Right lobe of liver (tissue), 6 donors: ENCODE measurements around the gene TNFRSF14. TPM values are rescaled to one million over a fixed set of nuclear protein-coding genes. Genes with fewer than 3 reads are reported as not detected.

Source experiments
- ATAC-seq, 4 donors: fragments of 200-7000 bp; cut with Tn5 transposase; one replicate each; pipeline ENCODE4 v1.9.1; 2020; ENCODE audit warnings: mild to moderate bottlenecking in 4 of 4, moderate library complexity in 4 of 4
- DNase-seq, 3 donors: peaks; one replicate each; pipeline ENCODE4 v3.0.0-alpha.2; 2020
- H3K27ac ChIP-seq, 3 donors: fragments of 200-600 bp; one replicate each; pipeline ENCODE4 v1.8.0; 2022
- H3K27me3 ChIP-seq, 2 donors: fragments of 200-600 bp; one replicate each; pipeline ENCODE4 v1.8.0; 2022
- H3K36me3 ChIP-seq, 4 donors: fragments of 200-600 bp; sonication (generic) in 1 of 4; one replicate each; pipeline versions ENCODE4 v1.5.1 to v1.8.0; 2017 to 2022; ENCODE audit warnings: control low read depth in 1 of 4
- H3K4me1 ChIP-seq, 4 donors: fragments of 200-600 bp; sonication (generic) in 1 of 4; one replicate each; pipeline versions ENCODE4 v1.5.1 to v1.8.0; 2017 to 2022; ENCODE audit warnings: control low read depth in 1 of 4
- H3K4me3 ChIP-seq, 3 donors: fragments of 200-600 bp; one replicate each; pipeline ENCODE4 v1.8.0; 2022
- H3K9me3 ChIP-seq, 4 donors: fragments of 200-600 bp; sonication (generic) in 1 of 4; one replicate each; pipeline versions ENCODE4 v1.5.1 to v1.8.0; 2017 to 2022; ENCODE audit warnings: control low read depth in 1 of 4
- CTCF ChIP-seq, 4 donors: fragments of 200-600 bp in 3 of 4; fragments of 450-650 bp in 1 of 4; IDR thresholded peaks; one replicate each; pipeline versions ENCODE4 v1.5.1 to v1.8.0; 2016 to 2022; ENCODE audit warnings: antibody characterized with exemption in 4 of 4, mild to moderate bottlenecking in 2 of 4
- POLR2A ChIP-seq: fragments of 450-650 bp; IDR thresholded peaks from one replicate; pipeline ENCODE4 v1.6.1; 2017; ENCODE audit warnings: antibody characterized with exemption, mild to moderate bottlenecking
- WGBS: methylation state at CpG from one replicate; pipeline ENCODE4 v1.1.6; 2018; ENCODE audit warnings: low coverage, low lambda C conversion rate; ENCODE audit not compliant: insufficient coverage; ENCODE audit errors: missing lambda C conversion rate; 5-methylcytosine and 5-hydroxymethylcytosine counted together
- intact Hi-C, 2 donors: fragments of 100-400 bp; cut with DNase I; formaldehyde crosslinking; loops; one replicate each; pipeline versions ENCODE4 v1.11.2 to v1.14.1; 2022
- total RNA-seq, 6 experiments: library from RNA; depleted of rRNA in 2 of 6; stranded (reverse); fragments of >200 nt in 2 of 6; fragmentation: NEBNext Ultra II Directional in 3 of 6; extraction: Animal tissue kit (Norgen Biotek cat#: 25700) in 3 of 6; gene quantifications; one replicate each; pipeline versions ENCODE4 v1.1.0 to v1.2.4, GENCODE V29; 2016 to 2023
- donor health status: DM: no; HTN: yes; CAD: no.
- donor health status: DM: no; HTN: no; CAD: no.
- donor health status: DM: no; HTN: no; CAD: no.
- donor health status: DM: no; HTN: yes; CAD: no.
- donor health status: DM: no; HTN: yes; CAD: no.

TNFRSF14 gene
- total RNA-seq, 6 experiments from 2014 or later, result 31.0 to 54.8 (median 41.1) TPM

- no peak for TF ChIP-seq CTCF (IDR thresholded peaks at IDR 0.05)
- TF ChIP-seq POLR2A, result no peak
- DNase-seq (peak in 2 of 3 donors; percentile 17 to 40), ATAC-seq (no peak)
- WGBS, result 73% methylated on average over 9 of the region's 34 CpGs
- H3K27me3 ChIP-seq, result no peaks in the 10 kb centered on the region
- H3K27ac ChIP-seq, result no peak overlapping the region
- no peaks in the 10 kb centered on the region for H3K4me1 ChIP-seq
- no peak overlapping the region for H3K4me3 ChIP-seq
- intact Hi-C loops, result loop anchor here in 1 of 2 donors (10.0 kb wide), 1 partner anchor 175 kb away; no protein-coding TSS in a partner anchor
- H3K9me3 ChIP-seq, result no peaks in the 10 kb centered on the region
- H3K36me3 ChIP-seq, result no peaks in the 10 kb centered on the region
Observed at GRCh38 chr1:2609319-2610035, 53.3 kb downstream of the TNFRSF14 start.

- Histone ChIP-seq H3K4me1 (no peaks in the 10 kb centered on the region), H3K27me3 (no peaks in the 10 kb centered on the region), H3K4me3 (no peak overlapping the region), H3K27ac (no peak overlapping the region), H3K9me3 (no peaks in the 10 kb centered on the region), H3K36me3 (no peaks in the 10 kb centered on the region)
- 53% methylated on average over 9 of the region's 21 CpGs for WGBS
- DNase-seq (peak in 1 of 3 donors; percentile 40), ATAC-seq (no peak)
- intact Hi-C loops, result no loop called here
- TF ChIP-seq POLR2A (no peak), CTCF (IDR thresholded peaks at IDR 0.05) (no peak)
Observed at GRCh38 chr1:2610036-2610959, 54.1 kb downstream of the TNFRSF14 start.

DNA sequence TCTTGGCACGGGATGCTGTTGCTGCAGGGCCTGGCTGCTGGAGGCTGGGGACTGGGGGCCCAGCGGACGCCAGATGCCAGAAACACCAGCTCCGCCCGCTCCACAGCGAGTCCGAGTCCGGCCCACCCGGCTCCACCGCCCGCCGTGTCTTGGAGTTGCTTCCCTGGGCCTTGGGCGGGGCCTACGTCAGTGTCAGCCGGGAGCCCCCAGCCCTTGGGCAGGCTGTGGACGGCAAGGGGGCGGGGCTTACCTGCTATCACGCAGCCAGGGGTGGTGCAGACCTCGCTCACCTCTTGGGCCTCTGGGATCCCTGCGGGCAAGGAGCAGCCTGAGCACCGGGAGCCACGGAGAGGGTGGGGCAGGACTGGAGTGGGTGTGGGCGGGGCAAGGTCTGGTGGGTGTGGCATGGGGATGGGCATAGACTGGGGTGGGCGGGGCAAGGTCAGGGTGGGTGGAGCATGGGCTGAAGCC lies 54.9 kb downstream of the TNFRSF14 start:
- H3K4me3 ChIP-seq, result no peak overlapping the region
- intact Hi-C loops, result no loop called here
- no peaks in the 10 kb centered on the region for H3K9me3 ChIP-seq
- H3K27me3 ChIP-seq, result no peaks in the 10 kb centered on the region
- peak in 3 of 4 donors; percentile 27 to 55 (median 28) for ATAC-seq
- no peak overlapping the region for H3K27ac ChIP-seq
- peak; percentile 36 to 55 (median 44) for DNase-seq
- H3K36me3 ChIP-seq, result no peaks in the 10 kb centered on the region
- no peaks in the 10 kb centered on the region for H3K4me1 ChIP-seq
- WGBS, result 21% methylated on average over 7 of the region's 24 CpGs
- TF ChIP-seq CTCF (IDR thresholded peaks at IDR 0.05), result no peak
- TF ChIP-seq POLR2A, result no peak

DNA sequence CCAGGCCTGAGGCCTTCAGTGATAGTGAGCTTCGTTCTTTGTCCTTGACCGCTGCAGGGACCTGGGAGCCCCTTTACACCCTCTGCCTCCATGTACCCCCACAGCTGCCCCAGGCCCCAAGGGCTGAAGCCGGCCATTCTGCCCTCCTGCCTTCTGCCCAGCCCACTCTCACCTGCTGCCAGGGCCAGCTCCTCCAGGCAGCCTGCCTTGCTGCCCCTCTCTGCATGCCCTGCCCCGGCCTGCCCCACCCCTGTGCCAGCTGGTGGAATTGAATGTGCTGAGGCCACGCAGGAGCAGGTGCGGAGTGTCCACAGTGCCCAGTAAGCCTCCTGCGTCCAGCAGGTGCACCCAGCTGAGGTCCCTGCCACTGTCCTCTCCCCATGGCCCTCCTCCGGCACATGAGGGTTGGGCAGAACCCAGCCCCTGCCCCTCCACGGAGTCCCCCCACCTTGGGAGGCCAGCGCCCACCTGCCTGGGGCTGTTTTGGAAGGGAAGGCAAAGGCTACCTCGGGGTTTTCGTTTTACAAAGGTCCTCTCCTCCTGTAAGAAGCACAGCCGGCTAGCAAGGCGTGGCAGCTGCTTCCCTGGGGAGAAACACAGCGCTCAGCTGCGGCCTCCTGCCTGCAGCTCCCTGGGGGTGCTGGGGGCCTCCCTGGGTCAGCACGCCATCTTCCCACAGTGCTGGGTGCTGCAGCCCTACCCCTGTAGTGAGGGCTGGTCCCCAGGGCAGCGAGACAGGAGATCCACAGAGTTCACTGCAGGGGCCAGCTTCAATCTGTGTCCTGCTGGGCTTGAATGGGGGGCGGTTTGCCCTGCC lies 55.7 kb downstream of the TNFRSF14 start:
- ATAC-seq (peak in 1 of 4 donors; percentile 7), DNase-seq (peak in 1 of 3 donors; percentile 9)
- TF ChIP-seq CTCF (IDR thresholded peaks at IDR 0.05) (no peak), POLR2A (no peak)
- H3K27ac ChIP-seq, result no peak overlapping the region
- H3K9me3 ChIP-seq, result no peaks in the 10 kb centered on the region
- no peaks in the 10 kb centered on the region for H3K27me3 ChIP-seq
- H3K4me3 ChIP-seq, result no peak overlapping the region
- H3K4me1 ChIP-seq, result no peaks in the 10 kb centered on the region
- intact Hi-C loops, result no loop called here
- 83% methylated on average over 1 of the region's 19 CpGs for WGBS
- no peaks in the 10 kb centered on the region for H3K36me3 ChIP-seq
